A673 (cell line): Measurements from ENCODE around the gene DAPK2. TPM values are rescaled to one million over a fixed set of nuclear protein-coding genes. Genes with fewer than 3 reads are reported as not detected.

Experiments
- BruUV-seq: library from RNA; stranded (reverse); fragments of 400-500 nt; replicated peaks from 2 replicates; lab custom pipeline; 2021; lab: Mats Ljungman, UMichigan
- CTCF ChIA-PET: fragments of 300-600 bp; sonication (Branson Sonifier 250); formaldehyde crosslinking; loops from one replicate; lab custom pipeline; 2022; ENCODE audit warnings: antibody characterized with exemption; lab: Charles Lee
- POLR2A ChIA-PET: fragments of 300-600 bp; sonication (Branson Sonifier 250); formaldehyde crosslinking; loops from one replicate; lab custom pipeline; 2022; ENCODE audit warnings: antibody characterized with exemption; ENCODE audit not compliant: low non-redundant PET; lab: Charles Lee
- DNase-seq: peaks from one replicate; pipeline ENCODE4 v3.0.0-alpha.2; 2015; ENCODE audit warnings: low spot score
- H3K27ac ChIP-seq: fragments of 200-600 bp; sonication (generic); 2 replicates; pipeline ENCODE4 v1.5.1; 2016; ENCODE audit warnings: mixed run types, low read depth, mild to moderate bottlenecking, mixed read lengths, antibody characterized with exemption, low read length; ENCODE audit not compliant: poor library complexity, severe bottlenecking
- H3K27me3 ChIP-seq: fragments of 200-600 bp; sonication (generic); replicated peaks from 2 replicates; pipeline ENCODE4 v1.6.1; 2017; ENCODE audit warnings: mixed run types, low read depth, mild to moderate bottlenecking, mixed read lengths, antibody characterized with exemption, low read length; ENCODE audit not compliant: insufficient read depth, poor library complexity
- H3K36me3 ChIP-seq: fragments of 200-600 bp; sonication (generic); 2 replicates; pipeline ENCODE4 v1.6.1; 2016; ENCODE audit warnings: mixed run types, mild to moderate bottlenecking, mixed read lengths, antibody characterized with exemption, low read length; ENCODE audit not compliant: insufficient read depth, poor library complexity, severe bottlenecking
- H3K4me1 ChIP-seq: fragments of 200-600 bp; sonication (generic); 2 replicates; pipeline ENCODE4 v1.6.1; 2017; ENCODE audit warnings: mixed run types, mild to moderate bottlenecking, mixed read lengths, antibody characterized with exemption, low read length; ENCODE audit not compliant: insufficient read depth, poor library complexity, severe bottlenecking
- H3K4me3 ChIP-seq: fragments of 200-600 bp; sonication (generic); 2 replicates; pipeline ENCODE4 v1.5.1; 2016; ENCODE audit warnings: low read depth, mixed run types, mild to moderate bottlenecking, mixed read lengths, low read length; ENCODE audit not compliant: poor library complexity, severe bottlenecking
- H3K9me3 ChIP-seq: fragments of 200-600 bp; sonication (generic); 2 replicates; pipeline ENCODE4 v1.6.1; 2016; ENCODE audit warnings: mixed run types, low read depth, mild to moderate bottlenecking, mixed read lengths, antibody characterized with exemption, low read length; ENCODE audit not compliant: poor library complexity, severe bottlenecking
- EZH2 ChIP-seq: fragments of 200-600 bp; sonication (generic); IDR thresholded peaks from 2 replicates; pipeline ENCODE4 v1.6.1; 2017; ENCODE audit warnings: borderline replicate concordance, low read depth, mild to moderate bottlenecking, mixed read lengths, antibody characterized with exemption, low read length; ENCODE audit not compliant: poor library complexity, severe bottlenecking
- intact Hi-C: fragments of 100-400 bp; cut with micrococcal nuclease; formaldehyde crosslinking; loops from one replicate; pipeline ENCODE4 v1.10.0; 2022; ENCODE audit not compliant: unreplicated experiment
- total RNA-seq: library from RNA; stranded (reverse); gene quantifications from 2 replicates; pipeline ENCODE4 v1.2.3, GENCODE V29; 2021
- TF ChIP-seq, protein P1 (sequence below): fragments of 300-800, 200-600 bp; sonication (generic); conservative IDR thresholded peaks from 2 replicates; pipeline ENCODE4 v1.5.1; 2017; ENCODE audit warnings: low read depth, mild to moderate bottlenecking, antibody characterized with exemption, low read length, moderate library complexity, mixed read lengths

Gene DAPK2
- total RNA-seq, 1 experiment from 2014 or later = 19.2 TPM

DNA sequence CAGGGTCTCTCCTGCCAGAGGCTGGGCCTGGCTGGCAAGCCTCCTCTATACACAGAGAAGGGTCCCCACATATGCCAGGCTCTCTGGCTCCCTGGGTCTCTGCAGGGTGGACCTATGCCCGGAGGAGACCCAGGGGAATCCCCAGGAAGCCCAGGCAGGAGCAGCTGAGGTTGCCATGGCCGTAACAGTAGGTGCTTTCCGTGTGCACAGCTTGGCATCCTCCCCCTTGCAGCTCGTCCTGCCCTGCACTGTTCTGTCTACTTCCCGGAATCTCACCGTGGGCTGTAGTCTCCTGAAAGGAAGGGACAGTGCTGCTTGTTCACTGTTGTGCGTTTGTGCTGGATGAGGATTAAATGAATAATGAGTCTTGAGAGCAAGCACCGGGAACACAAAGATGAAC is 47.8 kb downstream of the DAPK2 start:
- no peaks in the 10 kb centered on the region for H3K9me3 ChIP-seq
- POLR2A ChIA-PET = no interaction called here
- intact Hi-C loops = no loop called here

DNA sequence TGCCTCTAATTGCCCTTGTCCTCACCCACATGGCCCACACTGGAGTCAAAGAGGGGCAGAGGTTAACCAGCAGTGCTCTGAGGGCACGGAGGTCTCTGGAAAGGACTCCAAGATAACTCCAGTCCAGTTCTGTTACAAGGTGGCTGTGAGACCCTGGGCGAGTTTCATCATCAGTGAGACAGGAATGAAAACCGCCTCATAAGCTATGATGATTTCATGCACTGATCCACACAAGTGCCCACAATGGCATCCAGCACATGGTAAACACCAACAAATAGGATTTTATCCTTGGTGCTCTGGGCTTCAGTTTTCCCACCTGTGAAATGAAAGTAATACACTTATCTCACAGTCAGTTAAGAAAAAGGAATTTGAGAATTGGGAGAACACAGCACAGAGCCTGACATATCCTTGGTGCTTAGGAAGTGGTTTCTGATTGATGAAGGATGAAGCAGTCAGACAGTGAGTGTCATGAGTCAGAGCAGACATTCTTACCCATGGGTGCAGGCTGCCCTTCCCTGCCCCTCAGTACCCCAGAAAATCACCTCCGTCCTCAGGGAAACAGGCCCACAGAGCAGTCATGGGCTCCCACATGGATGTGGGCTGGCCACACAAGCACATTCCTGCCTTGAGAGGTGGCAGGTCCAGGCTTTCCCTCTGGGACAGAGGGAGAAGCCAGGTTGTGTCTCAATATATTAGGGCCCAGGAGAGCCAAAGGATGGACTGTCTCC is 48.4 kb downstream of the DAPK2 start:
- H3K4me1 ChIP-seq = peaks cover 30% of the 10 kb centered on the region
- H3K27ac ChIP-seq = peak overlapping the region; percentile 29
- H3K9me3 ChIP-seq = no peaks in the 10 kb centered on the region
- H3K4me3 ChIP-seq = no peak overlapping the region
- DNase-seq = no peak
- TF ChIP-seq, protein P1, sequence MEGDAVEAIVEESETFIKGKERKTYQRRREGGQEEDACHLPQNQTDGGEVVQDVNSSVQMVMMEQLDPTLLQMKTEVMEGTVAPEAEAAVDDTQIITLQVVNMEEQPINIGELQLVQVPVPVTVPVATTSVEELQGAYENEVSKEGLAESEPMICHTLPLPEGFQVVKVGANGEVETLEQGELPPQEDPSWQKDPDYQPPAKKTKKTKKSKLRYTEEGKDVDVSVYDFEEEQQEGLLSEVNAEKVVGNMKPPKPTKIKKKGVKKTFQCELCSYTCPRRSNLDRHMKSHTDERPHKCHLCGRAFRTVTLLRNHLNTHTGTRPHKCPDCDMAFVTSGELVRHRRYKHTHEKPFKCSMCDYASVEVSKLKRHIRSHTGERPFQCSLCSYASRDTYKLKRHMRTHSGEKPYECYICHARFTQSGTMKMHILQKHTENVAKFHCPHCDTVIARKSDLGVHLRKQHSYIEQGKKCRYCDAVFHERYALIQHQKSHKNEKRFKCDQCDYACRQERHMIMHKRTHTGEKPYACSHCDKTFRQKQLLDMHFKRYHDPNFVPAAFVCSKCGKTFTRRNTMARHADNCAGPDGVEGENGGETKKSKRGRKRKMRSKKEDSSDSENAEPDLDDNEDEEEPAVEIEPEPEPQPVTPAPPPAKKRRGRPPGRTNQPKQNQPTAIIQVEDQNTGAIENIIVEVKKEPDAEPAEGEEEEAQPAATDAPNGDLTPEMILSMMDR = no peak
- no peak for TF ChIP-seq EZH2
- BruUV-seq = no TSS peak
- intact Hi-C loops = no loop called here
- POLR2A ChIA-PET = no interaction called here
- CTCF ChIA-PET = no interaction called here
- H3K36me3 ChIP-seq = no peaks in the 10 kb centered on the region
- no peaks in the 10 kb centered on the region for H3K27me3 ChIP-seq

More for the DNA sequence above, 47.8 kb downstream of the DAPK2 start:
- no TSS peak for BruUV-seq
- Histone ChIP-seq H3K4me1 (peaks cover 25% of the 10 kb centered on the region), H3K4me3 (no peak overlapping the region), H3K27ac (peak overlapping the region; percentile 29), H3K27me3 (no peaks in the 10 kb centered on the region), H3K36me3 (no peaks in the 10 kb centered on the region)
- TF ChIP-seq, protein P1 = no peak
- TF ChIP-seq EZH2 = no peak
- peak; percentile 27 for DNase-seq
- CTCF ChIA-PET = no interaction called here

DNA sequence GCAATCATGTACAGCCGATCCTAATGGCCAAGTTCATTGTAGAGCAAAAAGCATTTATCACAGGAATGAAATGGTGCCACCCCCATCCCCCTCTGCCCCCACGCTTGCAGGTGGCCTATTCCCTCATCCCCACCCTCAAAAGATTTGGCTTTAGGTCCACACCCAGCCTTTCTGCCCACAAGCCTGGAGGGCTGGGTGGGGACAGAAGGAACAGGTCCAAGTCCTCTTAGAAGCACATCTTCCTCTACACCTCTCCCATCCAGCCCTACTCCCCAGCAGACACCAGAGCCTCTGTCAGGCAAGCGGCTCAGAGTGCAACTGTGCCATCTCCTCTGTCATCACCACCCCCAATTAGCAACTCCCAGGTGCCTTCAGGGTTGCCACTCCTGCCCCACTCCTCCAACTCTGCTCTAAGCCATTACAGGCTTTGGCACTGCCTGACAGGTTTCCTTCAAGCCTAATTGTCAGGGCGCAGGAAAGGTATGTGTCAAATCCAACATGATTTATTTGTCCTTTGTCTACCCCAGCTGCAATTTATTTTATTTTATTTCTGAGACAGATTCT is 49.4 kb downstream of the DAPK2 start:
- peaks cover 40% of the 10 kb centered on the region for H3K4me1 ChIP-seq
- H3K27ac ChIP-seq = no peak overlapping the region
- BruUV-seq = no TSS peak
- H3K9me3 ChIP-seq = no peaks in the 10 kb centered on the region
- ChIA-PET CTCF (no interaction called here), POLR2A (no interaction called here)
- intact Hi-C loops = no loop called here
- TF ChIP-seq, protein P1 = no peak
- H3K36me3 ChIP-seq = no peaks in the 10 kb centered on the region
- H3K4me3 ChIP-seq = no peak overlapping the region
- H3K27me3 ChIP-seq = no peaks in the 10 kb centered on the region
- DNase-seq = no peak
